ENCODE results near the gene TMEM123. TPM values are rescaled to one million over a fixed set of nuclear protein-coding genes. Genes with fewer than 3 reads are reported as not detected.

TMEM123 gene
- total and polyA plus RNA-seq, 10 of the 15 experiments (the other 5 are each of a cell fraction or from before 2014, with no cell fraction given): 35.1 to 667 (median 123) TPM

DNA sequence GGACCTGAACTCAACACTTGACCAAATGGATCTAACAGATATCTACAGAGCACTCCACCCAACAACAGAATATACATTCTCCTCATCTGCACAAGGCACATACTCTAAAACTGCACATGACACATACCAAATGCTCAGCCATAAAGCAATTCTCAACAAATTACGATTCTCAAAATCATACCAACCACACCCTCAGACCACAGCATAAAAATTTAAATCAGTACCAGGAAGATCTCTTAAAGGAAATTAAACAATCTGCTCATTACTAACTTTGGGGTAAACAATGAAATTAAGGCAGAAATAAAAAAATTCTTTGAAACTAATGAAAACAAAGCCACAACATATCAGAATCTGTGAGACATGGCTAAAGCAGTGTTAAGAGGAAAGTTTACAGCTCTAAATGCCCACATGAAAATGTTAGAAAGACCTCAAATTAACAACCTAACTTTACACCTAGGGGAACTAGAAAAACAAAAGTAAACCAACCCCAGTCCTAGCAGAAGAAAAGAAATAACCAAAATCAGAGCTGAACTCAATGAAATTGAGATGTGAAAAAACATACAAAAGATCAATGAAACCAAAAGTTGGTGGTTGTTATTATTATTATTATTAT, 37.2 kb downstream of the TMEM123 start:
- no peak overlapping the region for H3K4me2 ChIP-seq (ENCODE audit: control insufficient read depth, insufficient read depth)
- intact Hi-C loops (cut with micrococcal nuclease; ENCODE audit: unreplicated experiment): no loop called here
- H3K9me3 ChIP-seq (replicated peaks; ENCODE audit: control insufficient read depth, insufficient read depth, low read length): peaks cover 6% of the 10 kb centered on the region
- H4K20me1 ChIP-seq (ENCODE audit: control insufficient read depth, insufficient read depth): no peaks in the 10 kb centered on the region
- ChIA-PET SMC1A (ENCODE audit: uncharacterized antibody, unreplicated experiment) (interaction anchor here (0.9 to 1.5 kb wide), 2 partner anchors 14 to 15 kb away, joined by 3 to 6 read pairs; no protein-coding TSS in a partner anchor), RAD21 (ENCODE audit: unreplicated experiment) (interaction anchor here (1.4 to 1.7 kb wide), 3 partner anchors 8 to 25 kb away, joined by 3 to 5 read pairs (median 4); no protein-coding TSS in a partner anchor), POLR2A (no interaction called here), CTCF (interaction anchor here (1.2 to 1.4 kb wide), 3 partner anchors 15 to 24 kb away, joined by 3 to 5 read pairs (median 4); no protein-coding TSS in a partner anchor)
- peaks cover 0 to under 1% of the 10 kb centered on the region in 2 experiments; a peak in 1 of 4 replicates for H3K36me3 ChIP-seq (ENCODE audit: control insufficient read depth in 2 of 2, insufficient read depth in 2 of 2, low read length in 1 of 2)
- no peak overlapping the region for H2AFZ ChIP-seq (ENCODE audit: control insufficient read depth, low read depth, low read length)
- no peak overlapping the region for H3K9ac ChIP-seq (ENCODE audit: control insufficient read depth, insufficient read depth, low read length)
- H3K27ac ChIP-seq (ENCODE audit: control insufficient read depth, insufficient read depth): no peak overlapping the region
- no peak overlapping the region for H3K4me3 ChIP-seq
- peaks cover 42% of the 10 kb centered on the region for H3K79me2 ChIP-seq (ENCODE audit: control insufficient read depth, insufficient read depth, low read length)
- ATAC-seq: no peak
- FAIRE-seq: no peak
- in situ Hi-C loops (cut with MboI): no loop called here
- peaks cover under 1% of the 10 kb centered on the region; the same call in 1 of the 2 replicates for H3K4me1 ChIP-seq (ENCODE audit: control insufficient read depth, insufficient read depth, low read length)
- DNase-seq (ENCODE audit: low read depth, low spot score): no peak
- no peaks in the 10 kb centered on the region for H3K27me3 ChIP-seq (replicated peaks in 1 of 2; ENCODE audit: control insufficient read depth in 2 of 2, insufficient read depth in 2 of 2, low read length in 1 of 2)
- TF ChIP-seq STAT3 (IDR thresholded peaks at IDR 0.05; ENCODE audit: low read depth, low read length): no peak
- TF ChIP-seq POLR2AphosphoS5 (IDR thresholded peaks at IDR 0.05; ENCODE audit: low read length): no peak
- no peak for TF ChIP-seq SUPT20H (IDR thresholded peaks at IDR 0.05; ENCODE audit: borderline replicate concordance, control insufficient read depth, low read depth, low read length)
- no peak for TF ChIP-seq MTA3 (IDR thresholded peaks at IDR 0.05; ENCODE audit: borderline replicate concordance, low read length)
- WGBS (ENCODE audit: insufficient coverage, insufficient replicate concordance, low lambda C conversion rate, missing lambda C conversion rate): 94% methylated on average over 1 of the region's 1 CpG
- no TSS peak for BruUV-seq (replicated peaks)

DNA sequence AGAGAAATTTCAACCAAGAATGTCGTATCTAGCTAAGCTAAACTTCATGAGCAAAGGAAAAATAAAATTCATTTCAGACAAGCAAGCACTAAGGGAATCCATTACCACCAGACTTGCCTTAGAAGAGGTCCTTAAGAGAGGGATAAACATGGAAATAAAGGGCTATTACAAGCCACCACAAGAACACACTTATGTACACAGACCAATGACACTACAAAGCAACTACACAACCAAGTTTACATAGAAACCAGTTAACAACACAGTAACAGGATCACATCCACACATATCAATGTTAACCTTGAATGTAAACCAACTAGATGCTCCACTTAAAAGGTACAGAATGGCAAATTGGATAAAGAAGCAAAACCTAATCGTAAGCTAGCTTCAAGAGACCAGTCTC, 38.0 kb downstream of the TMEM123 start:
- 100% methylated on average over 2 of the region's 2 CpGs for WGBS (ENCODE audit: insufficient coverage, insufficient replicate concordance, low lambda C conversion rate, missing lambda C conversion rate)
- ATAC-seq (no peak), FAIRE-seq (no peak), DNase-seq (ENCODE audit: low read depth, low spot score) (no peak)
- in situ Hi-C loops (cut with MboI) (no loop called here), intact Hi-C loops (cut with micrococcal nuclease; ENCODE audit: unreplicated experiment) (no loop called here)
- Histone ChIP-seq H3K36me3 (ENCODE audit: control insufficient read depth in 2 of 2, insufficient read depth in 2 of 2, low read length in 1 of 2) (peaks cover 0 to 4% of the 10 kb centered on the region in 2 experiments; a peak in 2 of 4 replicates), H4K20me1 (ENCODE audit: control insufficient read depth, insufficient read depth) (no peaks in the 10 kb centered on the region), H3K4me2 (ENCODE audit: control insufficient read depth, insufficient read depth) (no peak overlapping the region), H3K4me1 (ENCODE audit: control insufficient read depth, insufficient read depth, low read length) (no peaks in the 10 kb centered on the region; the same call in 1 of the 2 replicates), H3K9ac (ENCODE audit: control insufficient read depth, insufficient read depth, low read length) (no peak overlapping the region), H3K4me3 (no peak overlapping the region), H2AFZ (ENCODE audit: control insufficient read depth, low read depth, low read length) (no peak overlapping the region), H3K27ac (ENCODE audit: control insufficient read depth, insufficient read depth) (no peak overlapping the region), H3K27me3 (replicated peaks in 1 of 2; ENCODE audit: control insufficient read depth in 2 of 2, insufficient read depth in 2 of 2, low read length in 1 of 2) (no peaks in the 10 kb centered on the region), H3K79me2 (ENCODE audit: control insufficient read depth, insufficient read depth, low read length) (peaks cover 42% of the 10 kb centered on the region), H3K9me3 (replicated peaks; ENCODE audit: control insufficient read depth, insufficient read depth, low read length) (peaks cover 6% of the 10 kb centered on the region)
- ChIA-PET SMC1A (ENCODE audit: uncharacterized antibody, unreplicated experiment) (interaction anchor here (0.6 to 1.5 kb wide), 3 partner anchors 13 to 65 kb away, joined by 3 read pairs; no protein-coding TSS in a partner anchor), CTCF (interaction anchor here (1.8 to 2.2 kb wide), 2 partner anchors 9 to 24 kb away, joined by 7 to 8 read pairs; no protein-coding TSS in a partner anchor), POLR2A (no interaction called here), RAD21 (ENCODE audit: unreplicated experiment) (interaction anchor here (1.1 kb wide), 1 partner anchor 8 kb away, joined by 4 read pairs; no protein-coding TSS in a partner anchor)
- BruUV-seq (replicated peaks): no TSS peak
- TF ChIP-seq SRF (IDR thresholded peaks at IDR 0.05; ENCODE audit: low read depth in 2 of 2, low read length in 2 of 2) (no peak), NFYA (IDR thresholded peaks at IDR 0.05; ENCODE audit: borderline replicate concordance, low read depth, low read length) (no peak), ZZZ3 (IDR thresholded peaks at IDR 0.05; ENCODE audit: control insufficient read depth, insufficient read length, low read depth) (no peak), EGR1 (IDR thresholded peaks at IDR 0.05; ENCODE audit: borderline replicate concordance in 1 of 2, low read depth in 2 of 2, low read length in 2 of 2) (no peak), NFXL1 (IDR thresholded peaks at IDR 0.05; ENCODE audit: borderline replicate concordance) (no peak), SREBF2 (IDR thresholded peaks at IDR 0.05; ENCODE audit: low read length) (no peak)
- TF ChIP-seq, protein P1, sequence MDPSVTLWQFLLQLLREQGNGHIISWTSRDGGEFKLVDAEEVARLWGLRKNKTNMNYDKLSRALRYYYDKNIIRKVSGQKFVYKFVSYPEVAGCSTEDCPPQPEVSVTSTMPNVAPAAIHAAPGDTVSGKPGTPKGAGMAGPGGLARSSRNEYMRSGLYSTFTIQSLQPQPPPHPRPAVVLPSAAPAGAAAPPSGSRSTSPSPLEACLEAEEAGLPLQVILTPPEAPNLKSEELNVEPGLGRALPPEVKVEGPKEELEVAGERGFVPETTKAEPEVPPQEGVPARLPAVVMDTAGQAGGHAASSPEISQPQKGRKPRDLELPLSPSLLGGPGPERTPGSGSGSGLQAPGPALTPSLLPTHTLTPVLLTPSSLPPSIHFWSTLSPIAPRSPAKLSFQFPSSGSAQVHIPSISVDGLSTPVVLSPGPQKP (IDR thresholded peaks at IDR 0.05; ENCODE audit: low read depth, low read length): no peak
- TF ChIP-seq, protein P2, sequence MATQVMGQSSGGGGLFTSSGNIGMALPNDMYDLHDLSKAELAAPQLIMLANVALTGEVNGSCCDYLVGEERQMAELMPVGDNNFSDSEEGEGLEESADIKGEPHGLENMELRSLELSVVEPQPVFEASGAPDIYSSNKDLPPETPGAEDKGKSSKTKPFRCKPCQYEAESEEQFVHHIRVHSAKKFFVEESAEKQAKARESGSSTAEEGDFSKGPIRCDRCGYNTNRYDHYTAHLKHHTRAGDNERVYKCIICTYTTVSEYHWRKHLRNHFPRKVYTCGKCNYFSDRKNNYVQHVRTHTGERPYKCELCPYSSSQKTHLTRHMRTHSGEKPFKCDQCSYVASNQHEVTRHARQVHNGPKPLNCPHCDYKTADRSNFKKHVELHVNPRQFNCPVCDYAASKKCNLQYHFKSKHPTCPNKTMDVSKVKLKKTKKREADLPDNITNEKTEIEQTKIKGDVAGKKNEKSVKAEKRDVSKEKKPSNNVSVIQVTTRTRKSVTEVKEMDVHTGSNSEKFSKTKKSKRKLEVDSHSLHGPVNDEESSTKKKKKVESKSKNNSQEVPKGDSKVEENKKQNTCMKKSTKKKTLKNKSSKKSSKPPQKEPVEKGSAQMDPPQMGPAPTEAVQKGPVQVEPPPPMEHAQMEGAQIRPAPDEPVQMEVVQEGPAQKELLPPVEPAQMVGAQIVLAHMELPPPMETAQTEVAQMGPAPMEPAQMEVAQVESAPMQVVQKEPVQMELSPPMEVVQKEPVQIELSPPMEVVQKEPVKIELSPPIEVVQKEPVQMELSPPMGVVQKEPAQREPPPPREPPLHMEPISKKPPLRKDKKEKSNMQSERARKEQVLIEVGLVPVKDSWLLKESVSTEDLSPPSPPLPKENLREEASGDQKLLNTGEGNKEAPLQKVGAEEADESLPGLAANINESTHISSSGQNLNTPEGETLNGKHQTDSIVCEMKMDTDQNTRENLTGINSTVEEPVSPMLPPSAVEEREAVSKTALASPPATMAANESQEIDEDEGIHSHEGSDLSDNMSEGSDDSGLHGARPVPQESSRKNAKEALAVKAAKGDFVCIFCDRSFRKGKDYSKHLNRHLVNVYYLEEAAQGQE (IDR thresholded peaks at IDR 0.05; ENCODE audit: low read depth, low read length): no peak

Data from GM12878 (cell line).